ENCODE measurements around the gene MAGEC1.

Gene MAGEC1

DNA sequence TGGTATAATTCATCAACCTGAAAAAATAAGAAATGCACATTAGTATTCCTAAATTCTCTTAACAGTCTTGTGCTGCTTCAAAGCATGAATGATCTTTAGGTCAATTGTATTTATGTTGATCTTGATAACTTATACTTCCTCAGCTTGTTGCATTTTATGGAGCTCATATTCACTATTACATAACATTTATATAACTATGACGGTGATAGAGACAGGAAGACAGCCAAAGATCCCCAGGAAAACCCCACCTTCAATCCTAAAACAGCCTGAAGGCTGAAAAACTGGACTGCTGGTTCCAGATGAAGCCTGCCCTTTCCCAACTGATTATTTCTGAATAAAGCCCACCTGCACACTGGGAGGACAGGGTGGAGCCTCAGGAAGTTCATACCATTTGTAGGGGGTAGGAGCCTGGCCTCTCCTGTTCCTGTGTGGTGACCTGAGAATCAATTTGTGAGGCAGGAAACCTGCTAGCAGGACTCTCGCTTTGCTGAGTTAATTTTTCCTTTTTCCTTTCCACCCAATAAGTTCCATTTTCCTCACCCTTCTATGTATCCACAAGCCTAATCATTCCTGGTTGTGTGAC lies 30.5 kb downstream of the MAGEC1 start:
- Histone ChIP-seq H2AFZ (ENCODE audit: low read length, unreplicated experiment) (no peak overlapping the region), H3K4me1 (ENCODE audit: control insufficient read depth, insufficient read depth, low read length, unreplicated experiment) (no peaks in the 10 kb centered on the region), H3K27me3 (ENCODE audit: insufficient read depth, low read length) (no peaks in the 10 kb centered on the region), H3K36me3 (ENCODE audit: insufficient read depth, low read length) (no peaks in the 10 kb centered on the region), H3K79me2 (ENCODE audit: control insufficient read depth, insufficient read depth, low read length, unreplicated experiment) (no peaks in the 10 kb centered on the region), H3K27ac (ENCODE audit: low read depth, low read length) (no peak overlapping the region), H3K4me3 (ENCODE audit: low read depth, low read length) (no peak overlapping the region)

DNA sequence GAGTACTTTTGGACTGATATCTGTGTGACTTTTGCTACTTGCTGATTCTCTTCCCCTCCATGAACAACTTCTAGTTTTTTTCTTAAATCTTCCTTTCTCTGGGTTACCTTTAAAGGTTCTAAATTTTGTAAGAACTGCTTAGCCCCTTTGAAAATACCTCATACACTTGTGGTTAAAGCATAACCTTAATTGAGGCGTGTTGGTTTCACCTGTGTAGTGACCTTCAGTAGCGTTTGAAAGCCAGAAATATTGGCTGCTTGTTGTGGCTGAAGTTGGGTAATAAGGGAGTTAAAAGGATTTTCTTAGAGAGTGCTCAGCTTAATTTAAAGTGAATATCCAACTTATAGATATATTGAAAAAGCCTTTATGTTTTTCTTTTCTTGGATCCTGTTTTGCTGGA lies 32.0 kb downstream of the MAGEC1 start:
- Histone ChIP-seq H3K27ac (ENCODE audit: low read depth, low read length) (no peak overlapping the region), H3K27me3 (ENCODE audit: insufficient read depth, low read length) (no peaks in the 10 kb centered on the region), H3K36me3 (ENCODE audit: insufficient read depth, low read length) (no peaks in the 10 kb centered on the region), H3K4me3 (ENCODE audit: low read depth, low read length) (no peak overlapping the region), H2AFZ (ENCODE audit: low read length, unreplicated experiment) (no peak overlapping the region), H3K4me1 (ENCODE audit: control insufficient read depth, insufficient read depth, low read length, unreplicated experiment) (no peaks in the 10 kb centered on the region), H3K79me2 (ENCODE audit: control insufficient read depth, insufficient read depth, low read length, unreplicated experiment) (no peaks in the 10 kb centered on the region)

- Histone ChIP-seq H3K4me1 (ENCODE audit: control insufficient read depth, insufficient read depth, low read length, unreplicated experiment) (no peaks in the 10 kb centered on the region), H3K4me3 (ENCODE audit: low read depth, low read length) (no peak overlapping the region), H2AFZ (ENCODE audit: low read length, unreplicated experiment) (no peak overlapping the region), H3K36me3 (ENCODE audit: insufficient read depth, low read length) (no peaks in the 10 kb centered on the region), H3K79me2 (ENCODE audit: control insufficient read depth, insufficient read depth, low read length, unreplicated experiment) (no peaks in the 10 kb centered on the region), H3K27me3 (ENCODE audit: insufficient read depth, low read length) (no peaks in the 10 kb centered on the region), H3K27ac (ENCODE audit: low read depth, low read length) (no peak overlapping the region)
Observed at GRCh38 chrX:141936080-141936479, 32.4 kb downstream of the MAGEC1 start.

- no peaks in the 10 kb centered on the region for H3K36me3 ChIP-seq (ENCODE audit: insufficient read depth, low read length)
- H3K27me3 ChIP-seq (ENCODE audit: insufficient read depth, low read length) = no peaks in the 10 kb centered on the region
- no peaks in the 10 kb centered on the region for H3K79me2 ChIP-seq (ENCODE audit: control insufficient read depth, insufficient read depth, low read length, unreplicated experiment)
- H2AFZ ChIP-seq (ENCODE audit: low read length, unreplicated experiment) = no peak overlapping the region
- no peak overlapping the region for H3K27ac ChIP-seq (ENCODE audit: low read depth, low read length)
- H3K4me3 ChIP-seq (ENCODE audit: low read depth, low read length) = no peak overlapping the region
- H3K4me1 ChIP-seq (ENCODE audit: control insufficient read depth, insufficient read depth, low read length, unreplicated experiment) = no peaks in the 10 kb centered on the region
Observed at GRCh38 chrX:141941234-141941633, 37.5 kb downstream of the MAGEC1 start.

GRCh38 chrX:141945426-141945825 lies 41.7 kb downstream of the MAGEC1 start:
- H3K27me3 ChIP-seq (ENCODE audit: insufficient read depth, low read length) = no peaks in the 10 kb centered on the region
- H3K27ac ChIP-seq (ENCODE audit: low read depth, low read length) = no peak overlapping the region
- no peak overlapping the region for H2AFZ ChIP-seq (ENCODE audit: low read length, unreplicated experiment)
- H3K4me3 ChIP-seq (ENCODE audit: low read depth, low read length) = no peak overlapping the region
- H3K36me3 ChIP-seq (ENCODE audit: insufficient read depth, low read length) = no peaks in the 10 kb centered on the region
- no peaks in the 10 kb centered on the region for H3K4me1 ChIP-seq (ENCODE audit: control insufficient read depth, insufficient read depth, low read length, unreplicated experiment)
- no peaks in the 10 kb centered on the region for H3K79me2 ChIP-seq (ENCODE audit: control insufficient read depth, insufficient read depth, low read length, unreplicated experiment)

DNA sequence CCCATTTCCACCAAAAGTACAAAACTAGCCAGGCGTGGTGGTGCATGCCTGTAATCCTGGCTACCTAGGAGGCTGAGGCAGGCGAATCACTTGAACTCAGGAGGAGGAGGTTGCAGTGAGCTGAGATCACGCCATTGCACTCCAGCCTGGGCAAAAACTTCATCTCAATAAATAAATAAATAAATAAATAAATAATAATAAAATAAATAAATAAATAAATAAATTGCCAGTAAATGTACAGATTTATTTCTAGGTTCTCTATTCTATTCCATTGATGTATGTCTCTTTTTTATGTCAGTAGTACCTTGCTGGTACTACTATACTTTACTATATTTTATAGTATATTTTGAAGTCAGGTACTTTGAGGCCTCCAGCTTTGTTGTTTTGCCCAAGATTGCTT lies 43.7 kb downstream of the MAGEC1 start:
- Histone ChIP-seq H3K79me2 (ENCODE audit: control insufficient read depth, insufficient read depth, low read length, unreplicated experiment) (no peaks in the 10 kb centered on the region), H3K27me3 (ENCODE audit: insufficient read depth, low read length) (no peaks in the 10 kb centered on the region), H2AFZ (ENCODE audit: low read length, unreplicated experiment) (no peak overlapping the region), H3K4me3 (ENCODE audit: low read depth, low read length) (no peak overlapping the region), H3K27ac (ENCODE audit: low read depth, low read length) (no peak overlapping the region), H3K4me1 (ENCODE audit: control insufficient read depth, insufficient read depth, low read length, unreplicated experiment) (no peaks in the 10 kb centered on the region), H3K36me3 (ENCODE audit: insufficient read depth, low read length) (no peaks in the 10 kb centered on the region)

GRCh38 chrX:141952603-141953002 lies 48.9 kb downstream of the MAGEC1 start:
- Histone ChIP-seq H3K4me1 (ENCODE audit: control insufficient read depth, insufficient read depth, low read length, unreplicated experiment) (no peaks in the 10 kb centered on the region), H3K79me2 (ENCODE audit: control insufficient read depth, insufficient read depth, low read length, unreplicated experiment) (no peaks in the 10 kb centered on the region), H3K27me3 (ENCODE audit: insufficient read depth, low read length) (no peaks in the 10 kb centered on the region), H3K27ac (ENCODE audit: low read depth, low read length) (no peak overlapping the region), H3K4me3 (ENCODE audit: low read depth, low read length) (no peak overlapping the region), H2AFZ (ENCODE audit: low read length, unreplicated experiment) (no peak overlapping the region), H3K36me3 (ENCODE audit: insufficient read depth, low read length) (no peaks in the 10 kb centered on the region)

DNA sequence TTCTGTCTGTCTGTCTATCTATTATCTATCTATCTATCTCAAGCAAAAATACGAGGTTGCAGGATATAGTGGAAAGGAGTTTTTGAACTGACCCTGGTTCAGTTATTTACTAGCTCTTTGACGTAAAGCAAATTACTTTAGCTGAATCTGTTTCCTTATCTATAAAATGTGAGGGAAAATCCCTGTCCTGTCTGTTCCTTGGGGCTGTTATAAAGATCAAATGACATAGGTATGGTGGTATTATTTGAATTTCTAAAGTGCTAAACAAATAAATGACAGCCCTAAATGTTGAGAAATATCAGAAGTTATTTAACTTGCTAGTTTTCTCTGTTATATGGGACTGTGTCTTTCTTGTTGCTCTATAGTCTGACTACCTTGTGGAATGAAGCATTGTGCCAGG lies 55.0 kb downstream of the MAGEC1 start:
- no peak overlapping the region for H3K27ac ChIP-seq (ENCODE audit: low read depth, low read length)
- no peaks in the 10 kb centered on the region for H3K79me2 ChIP-seq (ENCODE audit: control insufficient read depth, insufficient read depth, low read length, unreplicated experiment)
- no peaks in the 10 kb centered on the region for H3K27me3 ChIP-seq (ENCODE audit: insufficient read depth, low read length)
- H3K4me3 ChIP-seq (ENCODE audit: low read depth, low read length) = no peak overlapping the region
- H2AFZ ChIP-seq (ENCODE audit: low read length, unreplicated experiment) = no peak overlapping the region
- H3K4me1 ChIP-seq (ENCODE audit: control insufficient read depth, insufficient read depth, low read length, unreplicated experiment) = no peaks in the 10 kb centered on the region
- no peaks in the 10 kb centered on the region for H3K36me3 ChIP-seq (ENCODE audit: insufficient read depth, low read length)

Data from ACC112 (cell line).